ENCODE measurements around the gene IGF1R. TPM values are rescaled to one million over a fixed set of nuclear protein-coding genes. Genes with fewer than 3 reads are reported as not detected.

The IGF1R gene
- total and polyA plus RNA-seq, 2 of the 8 experiments (the other 6 are each of a cell fraction or from before 2014, with no cell fraction given) = 32.9 to 109 TPM

DNA sequence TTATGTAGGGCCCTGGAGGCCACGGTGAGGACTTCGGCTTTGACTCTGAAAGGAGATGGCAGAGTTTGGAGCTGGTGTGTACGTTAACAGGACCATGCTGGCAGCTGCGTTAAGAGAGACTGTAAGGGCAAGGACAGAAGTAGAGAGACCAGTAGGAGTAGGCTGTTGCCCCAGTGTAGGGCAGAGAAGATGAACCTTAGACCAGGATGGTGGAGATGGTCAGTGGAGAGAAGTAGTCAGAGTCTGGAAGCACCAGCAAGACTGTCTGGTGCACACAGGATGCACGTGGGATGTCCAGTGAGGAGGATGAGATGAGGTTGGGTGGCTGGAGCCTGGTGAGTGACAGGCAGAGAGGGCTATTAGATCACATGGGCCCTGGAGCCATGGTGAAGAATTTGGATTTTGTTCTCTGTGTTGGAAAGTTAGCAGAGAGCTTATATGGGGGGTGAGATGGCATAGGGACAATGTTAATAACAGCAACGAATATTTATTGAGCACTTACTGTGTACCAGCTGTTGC, 150.1 kb downstream of the IGF1R start (continued):
- TF ChIP-seq, protein P1, sequence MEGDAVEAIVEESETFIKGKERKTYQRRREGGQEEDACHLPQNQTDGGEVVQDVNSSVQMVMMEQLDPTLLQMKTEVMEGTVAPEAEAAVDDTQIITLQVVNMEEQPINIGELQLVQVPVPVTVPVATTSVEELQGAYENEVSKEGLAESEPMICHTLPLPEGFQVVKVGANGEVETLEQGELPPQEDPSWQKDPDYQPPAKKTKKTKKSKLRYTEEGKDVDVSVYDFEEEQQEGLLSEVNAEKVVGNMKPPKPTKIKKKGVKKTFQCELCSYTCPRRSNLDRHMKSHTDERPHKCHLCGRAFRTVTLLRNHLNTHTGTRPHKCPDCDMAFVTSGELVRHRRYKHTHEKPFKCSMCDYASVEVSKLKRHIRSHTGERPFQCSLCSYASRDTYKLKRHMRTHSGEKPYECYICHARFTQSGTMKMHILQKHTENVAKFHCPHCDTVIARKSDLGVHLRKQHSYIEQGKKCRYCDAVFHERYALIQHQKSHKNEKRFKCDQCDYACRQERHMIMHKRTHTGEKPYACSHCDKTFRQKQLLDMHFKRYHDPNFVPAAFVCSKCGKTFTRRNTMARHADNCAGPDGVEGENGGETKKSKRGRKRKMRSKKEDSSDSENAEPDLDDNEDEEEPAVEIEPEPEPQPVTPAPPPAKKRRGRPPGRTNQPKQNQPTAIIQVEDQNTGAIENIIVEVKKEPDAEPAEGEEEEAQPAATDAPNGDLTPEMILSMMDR (IDR thresholded peaks at IDR 0.05; ENCODE audit: control extremely low read depth in 1 of 3, insufficient read depth in 1 of 3, low read depth in 1 of 3, low read length in 3 of 3) = no peak
- no peak for TF ChIP-seq TEAD4 (IDR thresholded peaks at IDR 0.05; ENCODE audit: low read depth, low read length)
- no peak for TF ChIP-seq BCL11A (IDR thresholded peaks at IDR 0.05; ENCODE audit: low read depth in 2 of 2, low read length in 2 of 2)
- TF ChIP-seq NRF1 (IDR thresholded peaks at IDR 0.05; ENCODE audit: low read depth, low read length) = no peak
- TF ChIP-seq TAF7 (optimal IDR thresholded peaks at IDR 0.05; ENCODE audit: borderline replicate concordance, low read depth, low read length) = no peak
- TF ChIP-seq TCF12 (IDR thresholded peaks at IDR 0.05; ENCODE audit: low read depth, low read length) = no peak
- no peak for TF ChIP-seq TBP (IDR thresholded peaks at IDR 0.05; ENCODE audit: low read depth, low read length)
